GM18499 (cell line): ENCODE results near the gene TNFAIP8L3.

Experiments used
- ATAC-seq: cut with Tn5 transposase; IDR thresholded peaks from one replicate; pipeline ENCODE4 v1.9.1; 2021; ENCODE audit warnings: moderate number of reproducible peaks; ENCODE audit not compliant: insufficient read depth, unreplicated experiment

Gene TNFAIP8L3

GRCh38 chr15:51016615-51017014 lies 78.1 kb downstream of the TNFAIP8L3 start:
- no peak for ATAC-seq

GRCh38 chr15:51011212-51011611 lies 83.5 kb downstream of the TNFAIP8L3 start:
- no peak for ATAC-seq

DNA sequence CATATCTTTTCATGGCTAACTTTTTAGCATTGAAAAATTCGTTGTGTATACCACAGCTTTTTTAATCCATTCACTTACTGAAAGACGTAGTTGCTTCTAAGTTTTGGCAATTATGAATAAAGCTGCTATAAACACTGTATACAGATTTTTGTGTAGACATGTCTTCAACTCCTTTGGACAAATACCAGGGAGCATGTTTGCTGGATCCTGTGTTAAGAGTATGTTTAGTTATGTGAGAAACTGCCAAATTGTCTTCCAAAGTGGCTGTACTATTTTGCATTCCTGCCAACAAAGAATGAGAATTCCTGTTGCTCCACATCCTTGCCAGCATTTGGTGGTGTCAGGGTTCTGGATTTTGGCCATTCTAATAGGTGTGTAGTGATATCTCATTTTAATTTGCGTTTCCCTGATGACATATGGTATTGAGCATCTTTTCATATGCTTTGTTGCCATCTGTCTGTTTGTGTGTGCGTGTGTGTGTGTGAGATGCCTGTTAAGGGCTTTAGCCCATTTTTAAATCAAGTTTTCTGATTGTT lies 87.5 kb downstream of the TNFAIP8L3 start:
- no peak for ATAC-seq
